Kidney capillary endothelial cell (primary cell): ENCODE results near the gene AADACL4.
"Not testable (repeated sequence)": the region's sequence is repeated elsewhere in the genome, so short reads cannot be mapped to it uniquely, and the experiment has no call there.

Experiments used
- DNase-seq: peaks from one replicate; pipeline ENCODE4 v3.0.0-alpha.2; 2018; ENCODE audit warnings: low spot score

The AADACL4 gene

GRCh38 chr1:12629985-12630760, 13.7 kb upstream of the AADACL4 start:
- DNase-seq = no peak

GRCh38 chr1:12630946-12631530, 12.8 kb upstream of the AADACL4 start:
- DNase-seq = no peak

- no peak for DNase-seq
Measured at GRCh38 chr1:12631571-12631970, 12.3 kb upstream of the AADACL4 start.

- DNase-seq = peak; percentile 17
Measured at GRCh38 chr1:12634156-12634555, 9.7 kb upstream of the AADACL4 start.

GRCh38 chr1:12634696-12635202, 9.1 kb upstream of the AADACL4 start:
- no peak for DNase-seq

- peak; percentile 26 for DNase-seq
Measured at GRCh38 chr1:12636098-12636950, 7.6 kb upstream of the AADACL4 start.

GRCh38 chr1:12637693-12638092, 6.2 kb upstream of the AADACL4 start:
- DNase-seq = no peak

- DNase-seq = no peak
Measured at GRCh38 chr1:12640237-12640957, 3.5 kb upstream of the AADACL4 start.

GRCh38 chr1:12640958-12641272, 3.0 kb upstream of the AADACL4 start:
- no peak for DNase-seq

- no peak for DNase-seq
Measured at GRCh38 chr1:12643079-12643478, 806 bp upstream of the AADACL4 start.

GRCh38 chr1:12644237-12644636, 352 bp downstream of the AADACL4 start:
- no peak for DNase-seq

GRCh38 chr1:12644829-12645228, 944 bp downstream of the AADACL4 start:
- no peak for DNase-seq

- not testable (repeated sequence) for DNase-seq
Measured at GRCh38 chr1:12645401-12645800, 1.5 kb downstream of the AADACL4 start.

- DNase-seq = no peak
Measured at GRCh38 chr1:12648741-12649140, 4.9 kb downstream of the AADACL4 start.

GRCh38 chr1:12649971-12650421, 6.1 kb downstream of the AADACL4 start:
- no peak for DNase-seq

GRCh38 chr1:12654004-12654567, 10.2 kb downstream of the AADACL4 start:
- DNase-seq = no peak

GRCh38 chr1:12654657-12655056, 10.8 kb downstream of the AADACL4 start:
- no peak for DNase-seq

- DNase-seq = no peak
Measured at GRCh38 chr1:12656575-12656974, 12.7 kb downstream of the AADACL4 start.

GRCh38 chr1:12657060-12657884, 13.4 kb downstream of the AADACL4 start:
- no peak for DNase-seq

GRCh38 chr1:12657885-12658512, 14.1 kb downstream of the AADACL4 start:
- not testable (repeated sequence) for DNase-seq
